ENCODE results near the gene TSPAN18. TPM values are rescaled to one million over a fixed set of nuclear protein-coding genes. Genes with fewer than 3 reads are reported as not detected.

TSPAN18 gene
- polyA plus RNA-seq, 1 of the 3 experiments (the other 2 are of a cell fraction), result 0.72 TPM

DNA sequence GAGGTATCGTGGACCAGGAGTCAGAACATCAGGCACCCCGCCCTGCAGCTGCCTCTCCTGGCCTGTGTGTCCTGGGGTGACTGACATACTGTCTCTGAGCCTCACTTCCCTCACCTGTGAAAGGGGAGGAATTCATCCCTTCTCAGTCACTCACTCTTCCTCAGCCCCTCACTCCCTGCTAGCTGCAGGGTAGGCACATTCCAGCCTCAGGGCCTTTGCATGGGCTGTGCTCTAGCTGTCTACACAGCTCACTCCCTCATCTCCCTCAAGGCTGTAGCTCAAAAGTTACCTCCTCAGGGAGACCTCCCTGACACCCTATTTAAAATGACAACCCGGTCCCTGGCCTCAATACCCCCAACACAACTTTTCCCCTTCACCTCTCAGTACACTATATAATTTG lies 221.4 kb downstream of the TSPAN18 start (continued):
- TF ChIP-seq, protein P1, sequence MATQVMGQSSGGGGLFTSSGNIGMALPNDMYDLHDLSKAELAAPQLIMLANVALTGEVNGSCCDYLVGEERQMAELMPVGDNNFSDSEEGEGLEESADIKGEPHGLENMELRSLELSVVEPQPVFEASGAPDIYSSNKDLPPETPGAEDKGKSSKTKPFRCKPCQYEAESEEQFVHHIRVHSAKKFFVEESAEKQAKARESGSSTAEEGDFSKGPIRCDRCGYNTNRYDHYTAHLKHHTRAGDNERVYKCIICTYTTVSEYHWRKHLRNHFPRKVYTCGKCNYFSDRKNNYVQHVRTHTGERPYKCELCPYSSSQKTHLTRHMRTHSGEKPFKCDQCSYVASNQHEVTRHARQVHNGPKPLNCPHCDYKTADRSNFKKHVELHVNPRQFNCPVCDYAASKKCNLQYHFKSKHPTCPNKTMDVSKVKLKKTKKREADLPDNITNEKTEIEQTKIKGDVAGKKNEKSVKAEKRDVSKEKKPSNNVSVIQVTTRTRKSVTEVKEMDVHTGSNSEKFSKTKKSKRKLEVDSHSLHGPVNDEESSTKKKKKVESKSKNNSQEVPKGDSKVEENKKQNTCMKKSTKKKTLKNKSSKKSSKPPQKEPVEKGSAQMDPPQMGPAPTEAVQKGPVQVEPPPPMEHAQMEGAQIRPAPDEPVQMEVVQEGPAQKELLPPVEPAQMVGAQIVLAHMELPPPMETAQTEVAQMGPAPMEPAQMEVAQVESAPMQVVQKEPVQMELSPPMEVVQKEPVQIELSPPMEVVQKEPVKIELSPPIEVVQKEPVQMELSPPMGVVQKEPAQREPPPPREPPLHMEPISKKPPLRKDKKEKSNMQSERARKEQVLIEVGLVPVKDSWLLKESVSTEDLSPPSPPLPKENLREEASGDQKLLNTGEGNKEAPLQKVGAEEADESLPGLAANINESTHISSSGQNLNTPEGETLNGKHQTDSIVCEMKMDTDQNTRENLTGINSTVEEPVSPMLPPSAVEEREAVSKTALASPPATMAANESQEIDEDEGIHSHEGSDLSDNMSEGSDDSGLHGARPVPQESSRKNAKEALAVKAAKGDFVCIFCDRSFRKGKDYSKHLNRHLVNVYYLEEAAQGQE (IDR thresholded peaks at IDR 0.05; ENCODE audit: low read depth, low read length), result no peak
- TF ChIP-seq MXI1 (IDR thresholded peaks at IDR 0.05; ENCODE audit: low read depth, low read length), result no peak
- TF ChIP-seq PBX3 (IDR thresholded peaks at IDR 0.05), result no peak

GRCh38 chr11:44949160-44950030 lies 222.6 kb downstream of the TSPAN18 start:
- Histone ChIP-seq H4K20me1 (ENCODE audit: insufficient read depth) (peaks cover 37% of the 10 kb centered on the region), H3K9me2 (no peaks in the 10 kb centered on the region), H3K79me2 (ENCODE audit: insufficient read depth) (no peaks in the 10 kb centered on the region), H3K27me3 (ENCODE audit: insufficient read depth) (no peaks in the 10 kb centered on the region), H3K36me3 (replicated peaks in 1 of 2; ENCODE audit: control insufficient read depth in 1 of 2, insufficient read depth in 2 of 2, low read length in 1 of 2) (no peaks in the 10 kb centered on the region), H3K4me3 (ENCODE audit: low read depth in 2 of 2, low read length in 1 of 2) (peak overlapping the region; percentile 77 to 88), H3K27ac (ENCODE audit: low read depth in 2 of 2, low read length in 1 of 2) (peak overlapping the region in 1 of 2 experiments; percentile 43; a peak in 1 of 4 replicates), H3K4me2 (peak overlapping the region; percentile 97), H3K9ac (peak overlapping the region; percentile 68), H3K9me3 (no peaks in the 10 kb centered on the region), H3F3A (replicated peaks; ENCODE audit: insufficient read depth) (peaks cover 6% of the 10 kb centered on the region), H2AFZ (ENCODE audit: low read depth) (peak overlapping the region; percentile 91), H3K4me1 (ENCODE audit: control insufficient read depth in 1 of 2, insufficient read depth in 2 of 2, low read depth in 1 of 2, low read length in 1 of 2) (peaks cover 0 to 5% of the 10 kb centered on the region in 2 experiments; a peak in 1 of 4 replicates)
- DNase-seq, result peak; percentile 84
- CTCF ChIA-PET, result interaction anchor here (0.6 to 24.2 kb wide), 23 partner anchors 10 to 412 kb away, joined by 3 to 1245 read pairs (median 4); no protein-coding TSS in a partner anchor
- TF ChIP-seq GABPA (IDR thresholded peaks at IDR 0.05; ENCODE audit: low read depth) (no peak), SMC3 (IDR thresholded peaks at IDR 0.05; ENCODE audit: low read depth, low read length) (peak; percentile 33)
- TF ChIP-seq, protein P2, sequence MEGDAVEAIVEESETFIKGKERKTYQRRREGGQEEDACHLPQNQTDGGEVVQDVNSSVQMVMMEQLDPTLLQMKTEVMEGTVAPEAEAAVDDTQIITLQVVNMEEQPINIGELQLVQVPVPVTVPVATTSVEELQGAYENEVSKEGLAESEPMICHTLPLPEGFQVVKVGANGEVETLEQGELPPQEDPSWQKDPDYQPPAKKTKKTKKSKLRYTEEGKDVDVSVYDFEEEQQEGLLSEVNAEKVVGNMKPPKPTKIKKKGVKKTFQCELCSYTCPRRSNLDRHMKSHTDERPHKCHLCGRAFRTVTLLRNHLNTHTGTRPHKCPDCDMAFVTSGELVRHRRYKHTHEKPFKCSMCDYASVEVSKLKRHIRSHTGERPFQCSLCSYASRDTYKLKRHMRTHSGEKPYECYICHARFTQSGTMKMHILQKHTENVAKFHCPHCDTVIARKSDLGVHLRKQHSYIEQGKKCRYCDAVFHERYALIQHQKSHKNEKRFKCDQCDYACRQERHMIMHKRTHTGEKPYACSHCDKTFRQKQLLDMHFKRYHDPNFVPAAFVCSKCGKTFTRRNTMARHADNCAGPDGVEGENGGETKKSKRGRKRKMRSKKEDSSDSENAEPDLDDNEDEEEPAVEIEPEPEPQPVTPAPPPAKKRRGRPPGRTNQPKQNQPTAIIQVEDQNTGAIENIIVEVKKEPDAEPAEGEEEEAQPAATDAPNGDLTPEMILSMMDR (IDR thresholded peaks at IDR 0.05), result peak; percentile 79
- 4% methylated on average over 20 of the region's 57 CpGs for WGBS (ENCODE audit: low lambda C conversion rate)
- POLR2A ChIA-PET, result no interaction called here
